Diencephalon (tissue), 1 donor: ENCODE data around the gene EIF1AD. TPM values are rescaled to one million over a fixed set of nuclear protein-coding genes. Genes with fewer than 3 reads are reported as not detected.

Experiments used
- total RNA-seq: library from RNA; depleted of rRNA; stranded (reverse); fragments of >200 nt; gene quantifications from one replicate; pipeline ENCODE4 v1.2.3, GENCODE V29; 2014

EIF1AD gene, protein sequence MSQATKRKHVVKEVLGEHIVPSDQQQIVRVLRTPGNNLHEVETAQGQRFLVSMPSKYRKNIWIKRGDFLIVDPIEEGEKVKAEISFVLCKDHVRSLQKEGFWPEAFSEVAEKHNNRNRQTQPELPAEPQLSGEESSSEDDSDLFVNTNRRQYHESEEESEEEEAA
- 24.7 TPM for total RNA-seq

DNA sequence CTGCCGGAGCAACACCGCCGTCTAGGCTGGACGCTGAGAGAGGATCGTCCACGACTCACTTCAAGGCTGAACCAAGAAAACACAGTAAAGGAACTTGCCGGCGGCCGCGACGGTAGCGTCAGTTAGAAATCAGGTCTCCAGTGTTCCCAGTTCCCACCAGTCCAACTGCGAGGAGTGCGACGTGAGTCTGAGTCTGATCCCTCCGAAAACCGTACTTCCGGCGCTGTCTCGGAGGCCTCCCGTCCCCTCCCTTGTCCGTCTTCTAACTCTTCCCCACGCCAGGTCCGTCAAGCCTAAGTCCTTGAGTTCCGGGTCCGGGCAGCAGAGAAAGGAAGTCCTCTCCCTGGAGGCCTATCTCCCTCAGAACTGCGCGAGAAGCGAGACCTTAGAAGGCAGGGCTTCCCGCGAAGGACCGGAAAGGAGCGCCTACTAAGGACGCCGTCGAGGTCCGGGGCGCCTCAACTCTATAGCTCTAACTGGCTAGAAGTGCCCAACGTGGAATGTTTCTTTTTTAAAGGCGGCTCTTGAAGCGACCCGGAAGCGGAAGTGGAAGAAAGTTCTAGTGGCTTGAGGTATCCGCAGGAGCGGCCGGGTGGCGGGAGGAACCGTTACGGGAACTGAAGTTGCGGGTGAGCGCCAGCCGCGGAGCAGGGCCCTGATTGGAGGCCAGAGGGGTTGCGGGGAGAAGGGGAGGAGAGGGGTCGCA lies at the start of gene EIF1AD, which contains the start of gene BANF1:
Gene EIF1AD, minus strand, starts transcription at position 216 of the 706 bp plus-strand sequence. CDS start 1,768 bp downstream, outside the sequence.
Gene BANF1, plus strand, starts transcription at position 562 of the 706 bp plus-strand sequence. CDS start 748 bp downstream, outside the sequence.

DNA sequence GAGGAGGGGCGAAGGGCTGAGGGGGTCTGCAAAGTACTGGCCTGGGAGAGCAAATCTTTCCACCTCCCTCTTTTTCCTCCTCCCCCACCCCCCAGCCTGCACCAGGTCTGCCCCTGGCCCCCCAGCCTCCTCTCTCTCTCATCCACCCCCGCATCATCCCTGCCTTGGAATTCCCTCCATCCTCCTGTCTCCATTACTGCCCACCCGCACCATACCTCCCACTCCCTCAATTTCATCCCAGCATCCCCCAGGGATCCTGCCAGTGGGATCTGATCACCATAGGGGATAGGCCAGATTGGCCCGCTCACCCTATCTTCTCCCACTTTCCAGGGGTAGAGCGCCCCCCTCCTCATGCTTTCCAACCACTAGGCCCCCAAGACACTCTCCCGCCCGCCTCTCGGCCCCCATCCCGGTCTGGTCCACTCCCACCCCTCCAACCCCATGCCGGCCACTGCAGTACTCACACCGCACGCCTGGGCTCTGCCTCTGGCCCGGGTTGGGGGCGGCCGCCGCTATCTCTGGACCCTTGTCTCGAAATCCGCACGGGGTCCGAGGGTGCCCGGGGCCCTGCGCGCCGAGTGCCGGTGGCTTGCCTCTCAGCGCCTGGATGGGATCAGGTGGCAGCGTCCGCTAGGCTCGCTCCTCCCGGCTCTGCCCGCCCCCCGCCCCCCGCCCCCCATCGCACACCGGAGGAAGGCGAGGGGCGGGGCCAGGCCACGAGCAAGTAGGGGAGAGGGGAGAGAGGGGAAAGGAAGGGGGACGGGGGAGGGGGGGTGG lies 46.8 kb upstream of the EIF1AD start, which contains the start of gene GAL3ST3:
Gene GAL3ST3, minus strand, starts transcription at position 615 of the 777 bp plus-strand sequence. CDS start 3,746 bp downstream, outside the sequence.

DNA sequence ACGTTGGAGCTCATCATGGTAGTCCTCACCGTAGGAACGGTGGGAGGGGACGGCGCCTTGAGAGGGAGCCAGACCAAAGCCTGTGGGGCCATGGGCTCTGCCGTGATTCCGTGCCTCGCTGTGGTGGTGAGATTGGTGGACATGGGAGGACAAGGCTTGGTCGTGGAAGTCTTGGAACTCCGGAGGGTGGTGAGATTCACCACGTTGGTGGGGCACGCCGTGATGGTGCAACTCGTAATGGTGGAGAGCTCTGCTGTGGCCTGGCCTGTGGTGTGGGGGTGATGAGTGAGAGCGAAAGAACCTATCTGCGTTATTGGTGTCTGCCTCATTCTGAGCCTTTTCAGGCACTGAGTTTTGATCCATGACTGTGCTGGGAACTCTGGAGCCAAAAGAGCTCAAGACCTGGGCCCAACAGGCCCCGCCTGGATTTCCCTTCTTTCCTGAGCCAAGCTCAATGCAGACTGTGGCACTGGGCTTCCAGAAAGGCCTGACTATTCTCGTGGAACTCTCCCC lies 24.1 kb upstream of the EIF1AD start, which contains the start of gene CATSPER1:
Gene CATSPER1, minus strand, starts transcription at position 463 of the 513 bp plus-strand sequence. Its CDS starts 100 bp downstream, at position 363.

DNA sequence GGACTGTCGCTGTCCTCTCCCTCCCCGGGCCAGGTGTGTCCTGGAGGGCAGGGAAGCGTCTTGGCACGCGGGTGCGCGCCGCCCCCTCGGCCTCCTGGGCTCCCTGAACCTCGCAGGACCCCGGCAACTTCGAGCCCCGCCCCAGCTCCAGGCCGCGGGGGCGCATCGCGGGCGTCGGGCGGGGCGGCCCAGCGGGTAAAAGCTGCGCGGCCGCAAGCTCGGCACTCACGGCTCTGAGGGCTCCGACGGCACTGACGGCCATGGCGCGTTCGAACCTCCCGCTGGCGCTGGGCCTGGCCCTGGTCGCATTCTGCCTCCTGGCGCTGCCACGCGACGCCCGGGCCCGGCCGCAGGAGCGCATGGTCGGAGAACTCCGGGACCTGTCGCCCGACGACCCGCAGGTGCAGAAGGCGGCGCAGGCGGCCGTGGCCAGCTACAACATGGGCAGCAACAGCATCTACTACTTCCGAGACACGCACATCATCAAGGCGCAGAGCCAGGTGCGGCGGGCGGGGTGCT lies 9.9 kb upstream of the EIF1AD start, which contains the start of gene CST6:
Gene CST6, plus strand, starts transcription at position 224 of the 519 bp plus-strand sequence. Its CDS starts 37 bp downstream, at position 261.

DNA sequence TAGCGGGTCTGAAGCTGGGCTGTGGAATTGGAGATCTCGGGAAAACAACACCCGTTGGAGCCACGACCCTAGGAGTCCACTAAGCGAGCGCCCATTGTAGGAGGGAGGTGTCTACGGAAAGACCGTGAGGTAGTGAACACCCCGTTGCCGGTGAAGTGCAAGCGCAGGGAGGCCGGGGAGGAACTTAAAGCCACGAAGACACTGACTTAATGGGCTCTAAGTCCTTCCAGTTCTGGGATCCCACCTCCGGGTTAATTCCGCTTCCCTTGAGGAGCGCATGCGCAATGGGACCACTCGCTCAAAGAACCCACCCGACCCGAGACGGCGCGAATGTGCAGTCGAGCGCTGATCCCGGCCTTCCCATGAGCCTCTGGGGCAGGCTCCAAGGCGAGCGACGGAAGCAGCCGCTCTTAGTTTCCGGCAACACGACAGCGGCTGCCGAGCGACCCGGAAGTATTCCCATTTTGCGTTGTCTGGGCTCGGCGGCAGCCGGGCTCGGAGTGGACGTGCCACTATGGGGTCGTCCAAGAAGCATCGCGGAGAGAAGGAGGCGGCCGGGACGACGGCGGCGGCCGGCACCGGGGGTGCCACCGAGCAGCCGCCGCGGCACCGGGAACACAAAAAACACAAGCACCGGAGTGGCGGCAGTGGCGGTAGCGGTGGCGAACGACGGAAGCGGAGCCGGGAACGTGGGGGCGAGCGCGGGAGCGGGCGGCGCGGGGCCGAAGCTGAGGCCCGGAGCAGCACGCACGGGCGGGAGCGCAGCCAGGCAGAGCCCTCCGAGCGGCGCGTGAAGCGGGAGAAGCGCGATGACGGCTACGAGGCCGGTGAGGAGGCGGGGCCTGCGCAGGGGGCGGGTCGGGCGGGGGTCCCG lies 40.5 kb downstream of the EIF1AD start, which contains the start of gene SART1:
Gene SART1, plus strand, starts transcription at position 468 of the 874 bp plus-strand sequence. Its CDS starts 47 bp downstream, at position 515.

Other genes starting within 250 kb of the EIF1AD start
- gene AP5B1, start 221.2 kb downstream of the EIF1AD start, total RNA-seq = 4.8 TPM
- gene OVOL1, start 215.1 kb downstream of the EIF1AD start, total RNA-seq = not detected
- gene SNX32, start 168.2 kb downstream of the EIF1AD start, total RNA-seq = 7.6 TPM
- gene CFL1, start 144.0 kb downstream of the EIF1AD start, total RNA-seq = 545 TPM
- 43.1 TPM for gene MUS81, start 141.7 kb downstream of the EIF1AD start, total RNA-seq
- gene EFEMP2, start 129.4 kb downstream of the EIF1AD start, total RNA-seq = 12.7 TPM
- not detected for gene CTSW, start 122.3 kb downstream of the EIF1AD start, total RNA-seq
- 141 TPM for gene FIBP, start 113.7 kb downstream of the EIF1AD start, total RNA-seq
- 15.2 TPM for gene CCDC85B, start 111.5 kb downstream of the EIF1AD start, total RNA-seq
- not detected for gene FOSL1, start 101.8 kb downstream of the EIF1AD start, total RNA-seq
- gene C11orf68, start 83.1 kb downstream of the EIF1AD start, total RNA-seq = 15.2 TPM
- gene DRAP1, start 82.7 kb downstream of the EIF1AD start, total RNA-seq = 75.9 TPM
- 0.69 TPM for gene TSGA10IP, start 56.7 kb downstream of the EIF1AD start, total RNA-seq
- 28.6 TPM for gene SART1, start 40.4 kb downstream of the EIF1AD start, total RNA-seq
- gene BANF1, start 346 bp upstream of the EIF1AD start, total RNA-seq = 26.3 TPM
- gene CST6, start 9.9 kb upstream of the EIF1AD start, total RNA-seq = not detected
- gene CATSPER1, start 24.3 kb upstream of the EIF1AD start, total RNA-seq = not detected
- 15.5 TPM for gene GAL3ST3, start 47.0 kb upstream of the EIF1AD start, total RNA-seq
- gene SF3B2, start 50.2 kb upstream of the EIF1AD start, total RNA-seq = 104 TPM
- 57.9 TPM for gene PACS1, start 68.1 kb upstream of the EIF1AD start, total RNA-seq